Activated naive CD4-positive, alpha-beta T cell treated with anti-CD3 and anti-CD28 coated beads, Interleukin-2, amount 50 U/mL, for 24 hours (primary cell): Measurements from ENCODE around the gene TTC33.
"Not testable (repeated sequence)": the region's sequence is repeated elsewhere in the genome, so short reads cannot be mapped to it uniquely, and the experiment has no call there.

Experiments used
- H3K27ac Mint-ChIP-seq: one replicate; pipeline ENCODE4 v1.8.0; 2021; ENCODE audit warnings: mild to moderate bottlenecking, mixed read lengths
- H3K27me3 Mint-ChIP-seq: one replicate; pipeline ENCODE4 v1.8.0; 2021; ENCODE audit warnings: mixed read lengths
- H3K36me3 Mint-ChIP-seq: one replicate; pipeline ENCODE4 v1.8.0; 2021; ENCODE audit warnings: mixed read lengths
- H3K4me1 Mint-ChIP-seq: one replicate; pipeline ENCODE4 v1.8.0; 2021; ENCODE audit warnings: mixed read lengths
- H3K4me3 Mint-ChIP-seq: one replicate; pipeline ENCODE4 v1.8.0; 2021; ENCODE audit warnings: mild to moderate bottlenecking, mixed read lengths
- H3K9me3 Mint-ChIP-seq: one replicate; pipeline ENCODE4 v1.8.0; 2021; ENCODE audit warnings: mixed read lengths

Gene TTC33

GRCh38 chr5:40705484-40705883 is 50.3 kb downstream of the TTC33 start:
- Mint-ChIP-seq H3K9me3 (peaks cover 19% of the 10 kb centered on the region), H3K36me3 (peaks cover 67% of the 10 kb centered on the region)
- H3K4me3 Mint-ChIP-seq, H3K27ac Mint-ChIP-seq, H3K27me3 Mint-ChIP-seq, H3K4me1 Mint-ChIP-seq: not testable (repeated sequence)

GRCh38 chr5:40702027-40702426 is 53.7 kb downstream of the TTC33 start:
- H3K4me1 Mint-ChIP-seq, H3K27ac Mint-ChIP-seq, H3K4me3 Mint-ChIP-seq, H3K27me3 Mint-ChIP-seq: not testable (repeated sequence)
- peaks cover 19% of the 10 kb centered on the region for H3K9me3 Mint-ChIP-seq
- peaks cover 67% of the 10 kb centered on the region for H3K36me3 Mint-ChIP-seq

- no peaks in the 10 kb centered on the region for H3K4me1 Mint-ChIP-seq
Observed at GRCh38 chr5:40700116-40700782, 55.5 kb downstream of the TTC33 start.

GRCh38 chr5:40694433-40694832 is 61.3 kb downstream of the TTC33 start:
- peak overlapping the region; percentile 12 for H3K27ac Mint-ChIP-seq
- peaks cover 50% of the 10 kb centered on the region for H3K36me3 Mint-ChIP-seq
- no peak overlapping the region for H3K4me3 Mint-ChIP-seq
- H3K9me3 Mint-ChIP-seq, result no peaks in the 10 kb centered on the region
- H3K4me1 Mint-ChIP-seq, result peaks cover 26% of the 10 kb centered on the region
- no peaks in the 10 kb centered on the region for H3K27me3 Mint-ChIP-seq

More at GRCh38 chr5:40700116-40700782, 55.5 kb downstream of the TTC33 start:
- Mint-ChIP-seq H3K27me3 (no peaks in the 10 kb centered on the region), H3K4me3 (no peak overlapping the region), H3K9me3 (peaks cover 19% of the 10 kb centered on the region), H3K36me3 (peaks cover 71% of the 10 kb centered on the region), H3K27ac (no peak overlapping the region)

DNA sequence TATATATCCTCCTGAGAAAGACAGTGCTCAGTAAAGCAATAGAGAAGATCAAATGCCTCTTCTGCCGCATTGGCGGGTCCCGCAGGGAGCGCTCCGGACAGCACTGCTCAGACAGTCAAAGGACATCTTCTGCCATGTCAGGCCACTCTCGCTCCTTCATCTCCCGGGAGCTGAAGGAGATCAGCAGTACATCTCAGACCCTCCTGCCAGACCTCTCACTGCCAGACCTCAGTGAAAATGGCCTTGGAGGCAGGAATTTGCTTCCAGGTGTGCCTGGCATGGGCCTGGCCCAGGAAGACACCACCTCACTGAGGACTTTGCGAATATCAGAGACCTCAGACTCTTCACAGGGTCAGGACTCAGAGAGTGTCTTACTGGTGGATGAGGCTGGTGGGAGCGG is 63.9 kb downstream of the TTC33 start:
- Mint-ChIP-seq H3K4me1 (peaks cover 50% of the 10 kb centered on the region), H3K36me3 (peaks cover 52% of the 10 kb centered on the region), H3K4me3 (peak overlapping the region; percentile 63), H3K27me3 (no peaks in the 10 kb centered on the region), H3K27ac (peak overlapping the region; percentile 84), H3K9me3 (no peaks in the 10 kb centered on the region)

DNA sequence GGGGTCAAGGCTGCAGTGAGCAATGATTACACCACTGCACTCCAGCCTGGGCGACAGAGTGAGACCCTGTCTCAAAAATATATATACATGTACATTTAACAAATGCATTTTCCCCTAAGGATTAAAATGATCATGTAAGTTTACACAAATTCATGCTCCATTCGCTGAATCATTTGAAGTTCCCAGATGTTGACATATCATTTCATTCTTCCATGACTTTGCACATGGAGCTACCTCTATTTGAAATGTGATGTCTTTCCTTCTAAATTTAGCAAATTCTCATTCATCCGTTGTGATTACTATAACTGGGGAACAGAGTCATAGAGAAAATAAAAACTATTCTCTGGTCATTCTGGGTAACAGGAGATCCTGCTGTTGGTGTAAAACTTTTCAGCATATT is 65.5 kb downstream of the TTC33 start:
- Mint-ChIP-seq H3K36me3 (peaks cover 54% of the 10 kb centered on the region), H3K9me3 (no peaks in the 10 kb centered on the region), H3K27me3 (no peaks in the 10 kb centered on the region), H3K4me1 (peaks cover 60% of the 10 kb centered on the region), H3K4me3 (peak overlapping the region; percentile 95), H3K27ac (peak overlapping the region; percentile 93)

GRCh38 chr5:40689438-40689837 is 66.3 kb downstream of the TTC33 start:
- Mint-ChIP-seq H3K27me3 (no peaks in the 10 kb centered on the region), H3K36me3 (peaks cover 55% of the 10 kb centered on the region), H3K4me1 (peaks cover 60% of the 10 kb centered on the region), H3K27ac (peak overlapping the region; percentile 95), H3K9me3 (no peaks in the 10 kb centered on the region), H3K4me3 (peak overlapping the region; percentile 95)

GRCh38 chr5:40688996-40689395 is 66.8 kb downstream of the TTC33 start:
- Mint-ChIP-seq H3K9me3 (no peaks in the 10 kb centered on the region), H3K27ac (peak overlapping the region; percentile 95), H3K4me1 (peaks cover 60% of the 10 kb centered on the region), H3K4me3 (peak overlapping the region; percentile 95), H3K36me3 (peaks cover 59% of the 10 kb centered on the region), H3K27me3 (no peaks in the 10 kb centered on the region)

DNA sequence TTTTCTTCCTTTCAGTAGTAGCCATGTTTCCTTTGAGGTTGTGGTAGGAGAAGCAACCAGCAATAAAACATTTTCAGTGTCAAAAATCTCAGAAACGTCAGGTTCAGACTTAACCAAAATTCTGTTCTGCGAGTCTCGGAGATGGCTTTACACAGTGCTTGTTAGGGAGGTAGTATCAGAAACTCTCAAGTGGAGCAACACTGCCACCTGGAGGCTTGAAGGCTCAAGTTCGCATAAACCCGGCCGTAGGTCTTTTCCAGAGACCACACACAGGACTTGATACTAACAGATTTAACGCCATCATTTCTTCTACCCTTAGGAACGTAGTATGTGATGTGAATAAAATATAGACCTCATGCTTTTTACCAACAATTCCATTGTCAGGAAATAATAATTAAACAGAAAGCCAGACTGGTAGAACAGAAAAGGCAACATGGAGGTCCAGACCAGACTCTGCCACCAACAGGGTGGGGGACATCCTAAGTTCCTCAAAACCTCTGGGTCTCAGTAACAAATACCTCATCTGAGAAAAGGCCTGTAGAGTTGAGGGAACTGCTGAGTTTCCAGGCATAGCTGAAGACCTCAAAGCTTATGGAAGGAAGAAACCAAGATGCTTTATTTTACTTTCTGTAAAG is 67.5 kb downstream of the TTC33 start:
- Mint-ChIP-seq H3K4me1 (peaks cover 60% of the 10 kb centered on the region), H3K27ac (peak overlapping the region; percentile 95), H3K27me3 (no peaks in the 10 kb centered on the region), H3K4me3 (peak overlapping the region; percentile 95), H3K9me3 (no peaks in the 10 kb centered on the region), H3K36me3 (peaks cover 65% of the 10 kb centered on the region)

DNA sequence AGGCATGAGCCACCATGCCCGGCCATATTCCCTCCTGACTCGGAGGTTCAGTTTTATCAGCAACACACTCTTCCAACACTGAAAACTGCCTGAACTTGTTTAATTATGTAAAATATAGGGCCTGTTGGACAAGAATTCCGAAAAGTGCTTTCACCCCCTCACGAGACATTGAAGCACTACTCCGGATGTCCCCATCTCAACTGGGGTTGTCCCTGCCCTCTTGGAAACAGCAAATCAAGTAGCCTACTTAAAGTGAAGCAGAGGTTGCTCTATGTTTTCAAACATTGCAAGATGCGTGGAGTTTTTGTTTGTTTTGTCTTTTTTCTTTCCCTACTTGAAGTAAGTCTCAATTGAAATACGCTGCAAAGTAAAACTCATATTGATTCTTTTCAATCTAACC is 68.4 kb downstream of the TTC33 start:
- Mint-ChIP-seq H3K27ac (peak overlapping the region; percentile 95), H3K27me3 (no peaks in the 10 kb centered on the region), H3K4me3 (peak overlapping the region; percentile 95), H3K36me3 (peaks cover 74% of the 10 kb centered on the region), H3K9me3 (no peaks in the 10 kb centered on the region), H3K4me1 (peaks cover 58% of the 10 kb centered on the region)

DNA sequence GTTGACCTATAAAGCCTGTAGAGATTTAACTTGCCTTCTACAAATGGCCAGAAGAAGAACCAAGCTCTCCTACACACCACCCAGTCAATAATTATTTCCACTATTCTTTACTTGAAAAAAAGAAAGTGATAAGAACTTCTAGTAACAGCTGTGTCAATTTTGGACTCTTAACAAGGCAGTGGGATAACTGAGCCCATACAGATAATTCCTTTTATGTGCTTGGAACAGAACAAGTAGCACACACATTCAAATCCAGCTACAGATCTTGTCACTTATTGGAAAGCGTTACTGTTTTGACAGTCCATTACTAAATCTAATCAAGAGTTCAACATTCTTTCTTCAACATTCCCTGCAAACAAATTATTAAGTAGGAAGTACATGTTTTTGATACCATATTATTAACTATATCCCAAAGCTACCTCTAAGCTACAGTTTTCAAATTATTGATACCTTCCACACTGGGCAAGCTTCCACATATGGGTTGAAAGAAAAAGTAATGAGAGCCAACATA is 69.7 kb downstream of the TTC33 start:
- Mint-ChIP-seq H3K27me3 (no peaks in the 10 kb centered on the region), H3K4me1 (peaks cover 48% of the 10 kb centered on the region), H3K4me3 (peak overlapping the region; percentile 95)

DNA sequence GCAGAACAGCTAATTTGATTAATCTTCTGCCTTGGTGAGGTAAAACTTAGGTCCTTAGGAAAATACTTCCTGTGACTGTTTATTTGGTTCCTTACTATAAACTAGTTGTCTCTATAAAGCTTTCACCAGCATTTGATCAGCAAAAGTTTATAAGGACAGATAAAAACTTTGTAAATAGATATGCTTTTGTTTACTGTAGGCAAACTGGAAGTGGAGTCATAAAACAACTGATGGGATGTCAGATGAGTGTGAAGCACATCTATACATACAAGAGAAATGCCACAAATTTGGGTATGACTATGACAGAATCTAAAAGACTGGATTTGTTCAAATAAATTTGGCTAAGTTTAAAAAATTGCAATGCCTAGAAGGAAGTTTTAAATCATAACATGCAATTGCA is 70.6 kb downstream of the TTC33 start:
- Mint-ChIP-seq H3K4me1 (peaks cover 42% of the 10 kb centered on the region), H3K9me3 (no peaks in the 10 kb centered on the region), H3K4me3 (peak overlapping the region; percentile 95), H3K27ac (peak overlapping the region; percentile 71), H3K36me3 (peaks cover 80% of the 10 kb centered on the region), H3K27me3 (no peaks in the 10 kb centered on the region)

More for the DNA sequence above, 69.7 kb downstream of the TTC33 start:
- Mint-ChIP-seq H3K36me3 (peaks cover 79% of the 10 kb centered on the region), H3K27ac (peak overlapping the region; percentile 71), H3K9me3 (no peaks in the 10 kb centered on the region)

GRCh38 chr5:40683305-40683704 is 72.5 kb downstream of the TTC33 start:
- peak overlapping the region; percentile 95 for H3K4me3 Mint-ChIP-seq
- no peaks in the 10 kb centered on the region for H3K27me3 Mint-ChIP-seq
- peaks cover 27% of the 10 kb centered on the region for H3K4me1 Mint-ChIP-seq
- H3K27ac Mint-ChIP-seq, result peak overlapping the region; percentile 98
- peaks cover 73% of the 10 kb centered on the region for H3K36me3 Mint-ChIP-seq
- no peaks in the 10 kb centered on the region for H3K9me3 Mint-ChIP-seq

DNA sequence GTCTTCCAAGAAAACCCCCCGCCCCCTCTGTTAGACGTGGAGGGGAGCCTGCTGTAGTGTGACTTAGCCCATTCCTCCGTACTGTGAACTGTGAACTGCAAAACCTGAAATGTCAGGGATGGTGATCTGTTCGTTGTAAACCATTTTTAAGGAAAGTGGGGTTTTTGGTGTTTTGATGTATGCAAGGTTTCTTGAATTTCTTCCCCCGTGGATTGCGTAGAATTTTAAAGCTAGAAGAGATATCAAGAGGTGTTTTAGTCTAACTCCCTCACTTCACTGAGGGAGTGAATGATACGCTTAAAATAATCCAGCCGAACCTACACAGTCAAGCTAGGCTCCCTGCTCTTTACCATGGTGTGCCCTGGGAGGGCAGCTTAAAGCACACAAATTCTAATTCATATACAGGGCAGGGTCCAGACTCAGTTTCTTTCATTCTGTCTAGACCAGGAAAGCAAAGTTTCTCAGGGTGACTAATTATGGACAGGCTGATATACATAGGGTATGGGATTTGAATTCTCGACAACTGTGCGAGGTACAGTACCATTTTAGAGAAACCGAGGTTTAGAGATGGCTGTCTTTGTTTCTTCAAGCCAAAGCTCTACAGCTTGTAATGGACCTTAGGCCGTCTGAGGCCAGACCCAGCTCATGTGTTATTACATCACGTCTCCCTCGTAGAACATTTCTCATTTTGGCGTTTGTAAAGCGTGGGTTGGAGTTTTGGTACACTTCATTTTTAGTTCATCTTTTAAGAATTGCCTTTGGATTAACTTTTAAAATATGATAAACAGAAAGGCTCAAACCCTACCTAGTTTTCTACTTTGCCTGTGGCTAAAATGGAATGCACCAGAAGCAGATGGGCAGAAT is 73.4 kb downstream of the TTC33 start:
- Mint-ChIP-seq H3K36me3 (peaks cover 64% of the 10 kb centered on the region), H3K27me3 (no peaks in the 10 kb centered on the region), H3K4me3 (peak overlapping the region; percentile 95), H3K27ac (peak overlapping the region; percentile 98), H3K4me1 (peaks cover 25% of the 10 kb centered on the region), H3K9me3 (no peaks in the 10 kb centered on the region)

DNA sequence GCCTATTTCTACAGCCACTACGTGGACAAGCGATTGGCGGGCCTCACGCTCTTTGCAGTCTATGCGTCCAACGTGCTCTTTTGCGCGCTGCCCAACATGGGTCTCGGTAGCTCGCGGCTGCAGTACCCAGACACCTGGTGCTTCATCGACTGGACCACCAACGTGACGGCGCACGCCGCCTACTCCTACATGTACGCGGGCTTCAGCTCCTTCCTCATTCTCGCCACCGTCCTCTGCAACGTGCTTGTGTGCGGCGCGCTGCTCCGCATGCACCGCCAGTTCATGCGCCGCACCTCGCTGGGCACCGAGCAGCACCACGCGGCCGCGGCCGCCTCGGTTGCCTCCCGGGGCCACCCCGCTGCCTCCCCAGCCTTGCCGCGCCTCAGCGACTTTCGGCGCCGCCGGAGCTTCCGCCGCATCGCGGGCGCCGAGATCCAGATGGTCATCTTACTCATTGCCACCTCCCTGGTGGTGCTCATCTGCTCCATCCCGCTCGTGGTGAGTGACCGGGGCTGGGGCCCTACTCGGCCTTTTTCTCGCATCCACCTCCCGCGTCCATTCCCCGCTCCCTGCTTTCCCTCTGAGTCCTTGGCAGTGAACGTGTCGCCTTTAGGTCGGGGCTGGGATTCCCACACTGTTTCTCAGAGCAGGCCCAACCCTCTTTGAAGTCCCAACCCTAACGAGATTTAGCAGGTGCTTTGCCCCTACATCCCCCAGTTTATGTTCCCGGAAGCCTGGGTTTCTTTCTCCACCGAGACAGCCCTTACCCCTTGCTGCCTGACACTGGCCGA is 74.2 kb downstream of the TTC33 start:
- no peaks in the 10 kb centered on the region for H3K9me3 Mint-ChIP-seq
- H3K36me3 Mint-ChIP-seq, result peaks cover 58% of the 10 kb centered on the region
- H3K4me1 Mint-ChIP-seq, result peaks cover 27% of the 10 kb centered on the region
- H3K4me3 Mint-ChIP-seq, result peak overlapping the region; percentile 95
- no peaks in the 10 kb centered on the region for H3K27me3 Mint-ChIP-seq
- H3K27ac Mint-ChIP-seq, result peak overlapping the region; percentile 98
